ENCODE measurements around the gene KIAA0232.

KIAA0232 gene

DNA sequence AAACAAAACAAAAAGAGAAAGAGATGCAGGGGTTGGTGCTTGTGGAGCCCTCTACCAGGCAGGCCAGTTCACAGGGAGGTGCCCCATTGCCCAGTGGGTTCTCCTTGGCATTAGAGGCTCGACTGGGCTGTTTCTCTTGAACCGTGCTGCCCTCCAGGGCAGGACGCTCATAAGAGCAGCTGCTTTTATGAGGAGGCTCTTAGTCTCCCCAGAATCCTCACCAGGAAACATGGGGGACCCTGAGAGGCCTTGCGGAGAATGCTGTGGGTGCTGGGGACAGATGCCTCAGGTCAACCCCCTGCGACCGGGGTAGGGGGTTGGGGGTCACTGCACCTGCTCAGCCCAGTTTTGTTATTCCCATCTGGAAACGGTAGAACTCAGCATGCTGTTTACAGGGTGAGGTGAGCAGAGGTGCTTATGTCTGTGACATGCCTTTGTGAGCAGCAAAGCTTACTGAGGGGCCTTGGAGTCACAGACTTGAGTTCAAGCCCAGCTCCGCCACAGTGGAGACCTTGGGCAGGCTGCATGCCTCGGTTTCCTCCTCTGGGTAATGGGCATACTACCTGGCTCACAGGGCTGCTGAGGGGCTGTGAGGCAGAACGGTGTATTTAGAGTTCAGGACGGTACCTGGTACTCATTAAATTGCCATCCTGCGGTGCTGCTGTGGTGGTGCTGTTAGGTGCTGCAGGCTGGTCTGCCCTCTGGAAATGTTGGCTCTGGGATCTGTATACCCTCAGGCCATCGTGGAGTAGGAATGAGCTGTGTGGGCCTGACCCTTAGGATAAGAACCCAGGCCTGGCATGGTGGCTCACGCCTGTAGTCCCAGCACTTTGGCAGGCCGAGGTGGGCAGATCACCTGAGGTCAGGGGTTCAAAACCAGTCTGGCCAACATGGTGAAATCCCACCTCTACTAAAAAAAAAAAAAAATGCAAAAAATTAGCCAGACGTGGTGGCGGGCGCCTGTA, 132.8 kb downstream of the KIAA0232 start:
- Histone ChIP-seq H3K27me3 (ENCODE audit: control insufficient read depth, low read length) (no peaks in the 10 kb centered on the region), H3K9me3 (ENCODE audit: control insufficient read depth, insufficient read depth, low read length) (no peaks in the 10 kb centered on the region), H3K4me2 (ENCODE audit: low read length) (0 out of 2 replicates have a peak overlapping the region, but pooled peaks have one; percentile 66), H3K27ac (ENCODE audit: low read depth, low read length) (no peak overlapping the region), H3K36me3 (ENCODE audit: control insufficient read depth, low read length) (peaks cover 22% of the 10 kb centered on the region), H3K9me2 (replicated peaks; ENCODE audit: control insufficient read depth, low read length) (no peaks in the 10 kb centered on the region), H4K20me1 (ENCODE audit: control insufficient read depth, insufficient read depth, low read depth, low read length) (peaks cover 14% of the 10 kb centered on the region), H3K4me1 (ENCODE audit: control insufficient read depth, low read length) (peaks cover 81% of the 10 kb centered on the region), H3F3A (ENCODE audit: control insufficient read depth, insufficient read depth) (peaks cover 9% of the 10 kb centered on the region), H3K79me2 (ENCODE audit: control insufficient read depth, low read length) (peaks cover 97% of the 10 kb centered on the region), H3K4me3 (ENCODE audit: low read length) (no peak overlapping the region)
- TF ChIP-seq EZH2phosphoT487 (IDR thresholded peaks at IDR 0.05; ENCODE audit: borderline replicate concordance, low read length): no peak
- TF ChIP-seq, protein P1, sequence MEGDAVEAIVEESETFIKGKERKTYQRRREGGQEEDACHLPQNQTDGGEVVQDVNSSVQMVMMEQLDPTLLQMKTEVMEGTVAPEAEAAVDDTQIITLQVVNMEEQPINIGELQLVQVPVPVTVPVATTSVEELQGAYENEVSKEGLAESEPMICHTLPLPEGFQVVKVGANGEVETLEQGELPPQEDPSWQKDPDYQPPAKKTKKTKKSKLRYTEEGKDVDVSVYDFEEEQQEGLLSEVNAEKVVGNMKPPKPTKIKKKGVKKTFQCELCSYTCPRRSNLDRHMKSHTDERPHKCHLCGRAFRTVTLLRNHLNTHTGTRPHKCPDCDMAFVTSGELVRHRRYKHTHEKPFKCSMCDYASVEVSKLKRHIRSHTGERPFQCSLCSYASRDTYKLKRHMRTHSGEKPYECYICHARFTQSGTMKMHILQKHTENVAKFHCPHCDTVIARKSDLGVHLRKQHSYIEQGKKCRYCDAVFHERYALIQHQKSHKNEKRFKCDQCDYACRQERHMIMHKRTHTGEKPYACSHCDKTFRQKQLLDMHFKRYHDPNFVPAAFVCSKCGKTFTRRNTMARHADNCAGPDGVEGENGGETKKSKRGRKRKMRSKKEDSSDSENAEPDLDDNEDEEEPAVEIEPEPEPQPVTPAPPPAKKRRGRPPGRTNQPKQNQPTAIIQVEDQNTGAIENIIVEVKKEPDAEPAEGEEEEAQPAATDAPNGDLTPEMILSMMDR (IDR thresholded peaks at IDR 0.05; ENCODE audit: low read depth, low read length, poor library complexity, severe bottlenecking): no peak

DNA sequence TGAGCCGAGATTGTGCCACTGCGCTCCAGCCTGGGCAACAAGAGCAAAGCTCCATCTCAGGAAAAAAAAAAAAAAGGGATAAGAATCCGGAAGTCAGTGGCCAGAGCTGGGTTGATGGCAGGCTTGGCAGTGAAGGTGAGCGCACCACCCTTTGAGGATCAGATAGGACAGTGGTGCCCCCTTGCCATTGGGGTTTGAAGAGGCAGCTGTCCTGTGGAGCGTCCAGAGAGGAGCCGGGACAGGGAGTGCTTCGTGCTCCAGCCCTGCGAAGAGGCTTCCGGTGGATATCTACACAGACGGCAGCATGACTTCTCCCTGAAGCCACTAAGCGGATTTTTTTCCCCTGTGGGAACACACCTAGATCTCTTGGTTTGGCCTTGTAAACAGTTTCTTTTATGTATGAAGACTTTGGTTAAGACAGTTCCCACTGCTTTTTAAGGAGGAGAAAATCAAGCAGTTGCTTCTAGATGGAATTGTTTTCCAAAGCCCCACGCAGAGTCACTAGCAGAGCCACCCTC, 133.6 kb downstream of the KIAA0232 start:
- H3F3A ChIP-seq (ENCODE audit: control insufficient read depth, insufficient read depth): peaks cover 9% of the 10 kb centered on the region
- H3K27me3 ChIP-seq (ENCODE audit: control insufficient read depth, low read length): no peaks in the 10 kb centered on the region
- peaks cover 74% of the 10 kb centered on the region for H3K4me1 ChIP-seq (ENCODE audit: control insufficient read depth, low read length)
- no peaks in the 10 kb centered on the region for H3K9me2 ChIP-seq (replicated peaks; ENCODE audit: control insufficient read depth, low read length)
- H3K4me3 ChIP-seq (ENCODE audit: low read length): peak overlapping the region; percentile 48
- H3K36me3 ChIP-seq (ENCODE audit: control insufficient read depth, low read length): peaks cover 18% of the 10 kb centered on the region
- no peaks in the 10 kb centered on the region for H3K9me3 ChIP-seq (ENCODE audit: control insufficient read depth, insufficient read depth, low read length)
- peaks cover 8% of the 10 kb centered on the region for H4K20me1 ChIP-seq (ENCODE audit: control insufficient read depth, insufficient read depth, low read depth, low read length)
- H3K4me2 ChIP-seq (ENCODE audit: low read length): peak overlapping the region; percentile 66
- H3K79me2 ChIP-seq (ENCODE audit: control insufficient read depth, low read length): peaks cover 97% of the 10 kb centered on the region
- peak overlapping the region; percentile 63; the same call in 1 of the 2 replicates for H3K27ac ChIP-seq (ENCODE audit: low read depth, low read length)
- TF ChIP-seq, protein P1 (IDR thresholded peaks at IDR 0.05; ENCODE audit: low read depth, low read length, poor library complexity, severe bottlenecking): no peak
- TF ChIP-seq EZH2phosphoT487 (IDR thresholded peaks at IDR 0.05; ENCODE audit: borderline replicate concordance, low read length): no peak

DNA sequence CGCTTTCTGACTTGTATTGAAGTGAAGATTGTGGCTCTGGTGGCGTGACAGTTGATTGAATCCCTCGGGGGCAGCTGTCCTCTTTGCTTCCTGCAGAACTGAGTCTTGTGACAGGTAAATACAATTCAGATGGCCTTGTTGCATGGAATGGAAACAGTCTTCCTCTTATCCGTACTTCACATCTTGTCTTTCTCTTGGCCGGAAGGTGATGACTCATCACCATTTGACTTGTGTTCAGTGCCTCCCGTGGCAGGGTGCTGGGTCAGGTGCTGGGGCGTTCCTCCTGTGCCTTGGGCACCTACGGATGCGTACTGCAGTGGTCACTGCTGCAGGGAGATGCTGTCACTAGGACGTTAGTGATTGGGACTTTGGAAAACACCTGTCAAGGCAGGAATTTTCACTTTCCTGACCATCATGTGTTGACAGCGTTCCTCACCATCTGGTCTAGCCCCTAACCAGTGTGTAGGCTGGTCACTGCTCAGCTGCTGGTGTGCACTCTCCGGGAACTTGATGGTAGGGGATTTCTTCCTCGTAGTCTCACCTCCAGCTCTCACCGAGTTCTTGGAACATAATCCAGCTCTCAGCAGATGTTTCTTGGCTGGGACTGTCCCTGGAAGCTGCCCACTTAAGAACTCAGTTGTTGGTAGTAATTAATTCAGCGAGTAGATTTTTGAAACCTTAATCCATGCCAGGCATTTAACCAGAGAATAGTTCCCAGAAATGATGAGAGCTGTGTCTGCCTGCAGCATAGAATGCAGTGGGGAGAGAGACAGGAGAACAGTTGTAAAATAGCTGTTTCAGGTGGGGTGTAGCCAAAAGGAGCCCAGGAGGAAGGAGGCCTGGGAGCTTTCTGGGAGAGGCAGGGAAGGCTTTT, 134.3 kb downstream of the KIAA0232 start:
- Histone ChIP-seq H3K4me2 (ENCODE audit: low read length) (peak overlapping the region; percentile 66), H3K9me2 (replicated peaks; ENCODE audit: control insufficient read depth, low read length) (no peaks in the 10 kb centered on the region), H3F3A (ENCODE audit: control insufficient read depth, insufficient read depth) (peaks cover 9% of the 10 kb centered on the region), H3K9me3 (ENCODE audit: control insufficient read depth, insufficient read depth, low read length) (no peaks in the 10 kb centered on the region), H3K27me3 (ENCODE audit: control insufficient read depth, low read length) (no peaks in the 10 kb centered on the region), H3K4me3 (ENCODE audit: low read length) (peak overlapping the region; percentile 48), H3K4me1 (ENCODE audit: control insufficient read depth, low read length) (peaks cover 67% of the 10 kb centered on the region), H4K20me1 (ENCODE audit: control insufficient read depth, insufficient read depth, low read depth, low read length) (peaks cover 3% of the 10 kb centered on the region; the same call in 1 of the 2 replicates), H3K79me2 (ENCODE audit: control insufficient read depth, low read length) (peaks cover 95% of the 10 kb centered on the region), H3K27ac (ENCODE audit: low read depth, low read length) (peak overlapping the region; percentile 63), H3K36me3 (ENCODE audit: control insufficient read depth, low read length) (peaks cover 16% of the 10 kb centered on the region)
- TF ChIP-seq EZH2phosphoT487 (IDR thresholded peaks at IDR 0.05; ENCODE audit: borderline replicate concordance, low read length): no peak
- TF ChIP-seq, protein P1 (IDR thresholded peaks at IDR 0.05; ENCODE audit: low read depth, low read length, poor library complexity, severe bottlenecking): no peak
